HL-60 (cell line): ENCODE data around the gene KCTD5.
"Not testable (repeated sequence)": the region's sequence is repeated elsewhere in the genome, so short reads cannot be mapped to it uniquely, and the experiment has no call there.

ENCODE experiments used
- CTCF ChIP-seq: IDR thresholded peaks from one replicate; pipeline ENCODE4 v1.5.1; 2011; ENCODE audit warnings: low read length, control low read depth, inconsistent platforms; ENCODE audit not compliant: insufficient read depth
- REST ChIP-seq: IDR thresholded peaks from 2 replicates; pipeline ENCODE4 v1.6.1; 2012; ENCODE audit warnings: low read depth; ENCODE audit not compliant: insufficient replicate concordance

- TF ChIP-seq REST, CTCF: not testable (repeated sequence)
Observed at GRCh38 chr16:2639071-2639721, 43.1 kb upstream of the KCTD5 start.
